MCF 10A (cell line): ENCODE data around the gene CCNK. TPM values are rescaled to one million over a fixed set of nuclear protein-coding genes. Genes with fewer than 3 reads are reported as not detected.

Source experiments
- BruUV-seq: library from RNA; stranded (reverse); fragments of 400-500 nt; replicated peaks from 2 replicates; lab custom pipeline; 2021; lab: Mats Ljungman, UMichigan
- CTCF ChIA-PET: fragments of 300-600 bp; sonication (Branson Sonifier 250); formaldehyde crosslinking; extraction: SDS; loops from one replicate; lab custom pipeline; 2021; ENCODE audit warnings: antibody characterized with exemption, inconsistent platforms; lab: Yijun Ruan, JAX
- POLR2A ChIA-PET: fragments of 300-600, 350-650 bp; sonication (Branson Sonifier 250); formaldehyde crosslinking; extraction: SDS; loops from one replicate; lab custom pipeline; 2020; ENCODE audit warnings: antibody characterized with exemption, inconsistent platforms; lab: Yijun Ruan, JAX
- DNase-seq: peaks from one replicate; pipeline ENCODE4 v3.0.0-alpha.2; 2018; ENCODE audit not compliant: unreplicated experiment
- H3K27ac Mint-ChIP-seq: one replicate; pipeline ENCODE4 v1.8.0; 2022; ENCODE audit warnings: mild to moderate bottlenecking, low read depth, mixed read lengths; ENCODE audit not compliant: unreplicated experiment
- H3K27me3 Mint-ChIP-seq: one replicate; pipeline ENCODE4 v1.8.0; 2022; ENCODE audit warnings: mixed read lengths; ENCODE audit not compliant: insufficient read depth, unreplicated experiment
- H3K36me3 Mint-ChIP-seq: one replicate; pipeline ENCODE4 v1.8.0; 2022; ENCODE audit warnings: mild to moderate bottlenecking, moderate library complexity, mixed read lengths; ENCODE audit not compliant: insufficient read depth, unreplicated experiment
- H3K4me1 Mint-ChIP-seq: one replicate; pipeline ENCODE4 v1.8.0; 2022; ENCODE audit warnings: mixed read lengths; ENCODE audit not compliant: insufficient read depth, unreplicated experiment
- H3K4me3 Mint-ChIP-seq: one replicate; pipeline ENCODE4 v1.8.0; 2022; ENCODE audit warnings: mild to moderate bottlenecking, moderate library complexity, mixed read lengths; ENCODE audit not compliant: unreplicated experiment
- H3K9me3 Mint-ChIP-seq: one replicate; pipeline ENCODE4 v1.8.0; 2022; ENCODE audit warnings: mixed read lengths; ENCODE audit not compliant: unreplicated experiment
- CTCF ChIP-seq: fragments of 200-600 bp; IDR thresholded peaks from one replicate; pipeline ENCODE4 v1.8.0; 2022; ENCODE audit warnings: antibody characterized with exemption, mild to moderate bottlenecking; ENCODE audit not compliant: unreplicated experiment
- intact Hi-C: fragments of 100-400 bp; cut with micrococcal nuclease; formaldehyde crosslinking; loops from 2 replicates; pipeline ENCODE4 v1.14.1; 2022
- total RNA-seq: library from RNA; stranded (reverse); gene quantifications from 2 replicates; pipeline ENCODE4 v1.2.3, GENCODE V29; 2022

Gene CCNK
- total RNA-seq, 1 experiment from 2014 or later, result 70.4 TPM

GRCh38 chr14:99441157-99441870 lies 39.9 kb upstream of the CCNK start:
- no peaks in the 10 kb centered on the region for H3K27me3 Mint-ChIP-seq
- TF ChIP-seq CTCF, result no peak
- no peak overlapping the region for H3K27ac Mint-ChIP-seq
- POLR2A ChIA-PET, result interaction anchor here (1.1 kb wide), 1 partner anchor 39 kb away, joined by 3 read pairs; the partner anchor contains the start of genes CCNK and SETD3
- intact Hi-C loops, result no loop called here
- H3K4me3 Mint-ChIP-seq, result no peak overlapping the region
- H3K4me1 Mint-ChIP-seq, result no peaks in the 10 kb centered on the region
- CTCF ChIA-PET, result interaction anchor here (0.6 to 1.2 kb wide), 3 partner anchors 19 to 103 kb away, joined by 3 to 5 read pairs (median 3); no protein-coding TSS in a partner anchor
- H3K36me3 Mint-ChIP-seq, result peaks cover 29% of the 10 kb centered on the region
- no peak for DNase-seq
- no TSS peak for BruUV-seq
- H3K9me3 Mint-ChIP-seq, result no peaks in the 10 kb centered on the region

DNA sequence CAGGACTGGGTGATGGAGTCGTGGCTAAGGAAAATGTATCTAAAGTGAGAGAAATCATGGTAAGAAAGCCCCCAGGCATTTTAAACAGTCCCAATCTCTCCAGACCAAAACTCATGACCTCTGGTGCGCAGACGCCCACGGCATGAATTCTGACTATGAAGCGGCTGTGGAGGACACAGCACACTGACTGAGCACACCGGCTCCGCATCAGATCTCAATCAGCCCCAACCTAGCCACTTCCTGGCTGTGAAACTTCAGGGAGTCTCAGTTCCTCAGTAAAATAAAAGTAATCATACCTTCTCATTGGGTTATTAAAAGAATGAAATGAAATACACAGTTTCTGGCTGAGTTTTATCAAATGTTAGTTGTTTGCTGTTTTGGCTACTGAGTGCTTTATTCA lies 39.3 kb upstream of the CCNK start:
- Mint-ChIP-seq H3K4me1 (no peaks in the 10 kb centered on the region), H3K9me3 (no peaks in the 10 kb centered on the region), H3K4me3 (no peak overlapping the region), H3K27me3 (no peaks in the 10 kb centered on the region), H3K36me3 (peaks cover 31% of the 10 kb centered on the region), H3K27ac (no peak overlapping the region)
- ChIA-PET CTCF (interaction anchor here (0.7 kb wide), 1 partner anchor 51 kb away, joined by 3 read pairs; no protein-coding TSS in a partner anchor), POLR2A (no interaction called here)
- no peak for TF ChIP-seq CTCF
- DNase-seq, result no peak
- intact Hi-C loops, result no loop called here
- no TSS peak for BruUV-seq

DNA sequence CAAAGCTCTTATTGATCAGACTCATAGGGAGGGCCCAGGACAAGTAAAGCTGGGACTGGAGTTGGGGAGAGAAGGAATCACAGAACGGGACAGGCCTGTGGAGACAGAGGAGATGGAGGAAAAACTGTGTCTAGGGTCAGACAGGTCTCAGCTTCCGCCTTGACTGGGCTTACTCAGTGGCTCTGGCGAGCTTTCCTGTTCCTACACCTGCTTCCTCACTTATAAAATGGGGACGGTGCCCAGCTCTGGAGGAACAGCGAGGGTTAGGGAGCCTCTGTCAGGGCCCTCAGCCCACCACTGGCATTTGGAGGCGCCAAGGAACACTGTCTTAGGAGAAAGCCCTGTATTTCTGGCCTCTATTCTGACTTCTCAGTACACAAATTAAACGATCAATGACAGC lies 35.3 kb upstream of the CCNK start:
- POLR2A ChIA-PET, result no interaction called here
- peaks cover 37% of the 10 kb centered on the region for H3K36me3 Mint-ChIP-seq

More for the DNA sequence above, 35.3 kb upstream of the CCNK start:
- Mint-ChIP-seq H3K9me3 (no peaks in the 10 kb centered on the region), H3K27me3 (no peaks in the 10 kb centered on the region), H3K4me1 (no peaks in the 10 kb centered on the region), H3K27ac (no peak overlapping the region), H3K4me3 (no peak overlapping the region)
- TF ChIP-seq CTCF, result no peak
- DNase-seq, result no peak
- intact Hi-C loops, result no loop called here
- CTCF ChIA-PET, result no interaction called here
- BruUV-seq, result no TSS peak
